ENCODE results near the gene MFAP1.

MFAP1 gene

DNA sequence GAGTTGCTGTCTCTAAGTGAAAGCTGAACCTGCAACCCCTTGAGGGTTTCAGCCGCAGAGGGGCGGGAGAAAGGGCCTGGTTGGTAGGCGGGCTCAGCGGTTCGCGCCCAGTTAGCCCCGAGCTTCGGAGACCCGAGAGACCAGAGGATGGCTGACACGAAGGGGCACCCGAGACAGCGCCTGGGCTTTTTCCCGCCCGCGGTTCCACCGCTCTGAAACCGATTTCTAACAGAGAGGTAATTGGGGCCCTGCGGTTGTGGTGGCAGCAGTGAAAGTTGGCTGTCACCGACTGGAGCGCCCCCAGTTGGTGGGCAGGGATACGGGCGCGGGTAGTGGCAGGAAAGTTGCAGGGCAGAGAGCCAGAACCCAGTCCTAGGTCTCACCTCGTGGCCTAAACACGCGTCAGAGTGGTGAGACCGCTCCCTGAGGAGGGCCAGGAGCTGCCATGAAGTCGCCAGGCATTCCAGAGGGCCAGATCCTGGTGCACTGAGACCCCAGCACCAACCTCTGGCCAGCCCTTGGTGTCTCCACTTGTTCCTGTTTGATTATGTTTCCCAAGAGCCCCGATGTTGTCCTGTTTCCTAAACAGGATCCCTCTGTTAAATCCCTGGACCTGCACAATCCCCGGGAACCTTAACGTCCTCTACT, 47.1 kb downstream of the MFAP1 start:
- peak in 38 of 56 donors; percentile 22 to 73 (median 57) for DNase-seq

DNA sequence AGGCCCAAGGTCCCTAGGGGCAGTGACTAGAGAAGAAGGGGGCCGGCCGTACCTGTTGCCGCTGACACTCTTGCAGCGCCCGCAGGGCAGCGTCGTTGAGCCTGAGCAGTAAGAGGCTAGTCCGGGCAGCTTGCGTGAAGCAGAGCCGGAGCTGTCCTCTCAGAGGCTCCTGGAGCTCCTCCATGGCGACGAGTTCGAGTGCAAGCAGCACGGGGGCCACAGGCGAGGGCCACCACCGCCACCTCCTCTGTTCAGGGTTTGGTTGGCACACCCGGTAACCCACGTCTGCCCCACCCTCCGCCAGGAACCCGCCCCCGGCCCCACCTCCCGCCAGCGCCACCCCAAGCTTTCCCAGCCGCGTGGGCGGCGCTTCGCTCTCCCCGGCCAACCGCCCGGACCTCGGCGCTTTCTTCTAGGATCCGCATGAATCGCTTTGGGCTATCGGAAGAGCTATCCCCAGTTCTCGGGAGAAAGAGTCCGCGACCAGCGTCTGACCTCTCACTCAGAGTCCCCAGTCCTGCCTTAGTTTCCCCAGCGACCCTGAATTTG, 47.7 kb downstream of the MFAP1 start, which contains the start of gene ELL3:
ELL3 (minus strand) TSS at position 249 of the 549 bp plus-strand sequence; CDS start at position 184, 65 bp downstream.
- DNase-seq = peak in 33 of 56 donors; percentile 4 to 68 (median 53)

DNA sequence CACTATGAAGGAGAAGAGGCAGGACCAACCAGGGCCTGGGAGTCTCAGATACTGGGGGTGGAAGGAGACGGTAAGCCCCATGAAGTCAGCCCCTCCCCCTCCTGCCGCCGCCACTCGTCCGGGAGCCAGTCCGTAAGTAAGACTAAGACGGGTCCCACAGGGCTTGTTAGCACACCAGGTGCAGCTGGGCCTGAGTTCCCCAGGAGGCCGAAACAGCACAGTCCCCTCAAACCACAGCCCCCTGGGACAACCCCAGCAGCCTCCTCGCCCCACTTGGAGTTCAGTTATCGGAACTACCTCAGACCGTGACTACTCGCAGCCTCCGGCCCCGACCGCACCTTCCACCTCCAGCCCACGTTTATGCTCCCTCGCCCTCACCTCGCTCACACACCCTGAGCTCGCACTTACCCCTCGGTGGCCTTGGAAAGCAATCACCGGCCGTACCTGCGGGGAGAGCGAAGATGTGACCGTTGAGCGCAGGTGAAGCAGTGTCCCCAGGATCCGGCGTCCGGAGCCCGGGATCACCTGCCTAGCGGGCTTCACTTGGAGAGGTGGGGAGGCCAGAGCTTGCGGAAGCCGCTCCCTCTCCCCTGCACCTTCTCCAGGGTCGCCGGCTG, 48.3 kb downstream of the MFAP1 start:
- DNase-seq = no peak

DNA sequence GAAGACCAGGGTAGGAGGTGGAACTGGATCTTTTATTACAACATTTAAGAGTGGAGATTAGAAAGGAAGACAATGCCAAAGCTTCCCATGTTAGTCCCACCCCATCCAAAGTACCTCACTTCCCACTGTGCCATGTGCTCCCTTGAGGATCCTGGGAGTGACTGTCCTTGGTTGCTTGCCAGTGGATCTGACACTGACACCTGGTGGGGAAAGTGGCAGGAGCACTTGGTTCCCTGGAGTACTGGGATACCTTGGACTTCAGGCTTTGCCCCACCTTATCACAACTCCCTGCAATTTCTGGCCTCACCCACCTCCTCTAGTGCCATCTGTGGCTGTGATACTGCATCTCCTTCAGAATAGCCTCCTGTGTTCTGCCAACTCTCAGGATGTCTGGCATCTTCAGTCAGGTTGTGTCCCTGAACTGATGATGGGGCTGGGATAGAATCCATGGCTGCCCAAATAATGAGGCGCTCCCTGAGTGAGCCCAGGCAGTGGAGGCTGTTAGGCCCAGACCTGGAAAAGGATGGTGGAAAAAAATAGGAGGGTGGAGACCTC, 49.0 kb downstream of the MFAP1 start:
- DNase-seq = peak in 4 of 56 donors; percentile 3 to 10 (median 8)

DNA sequence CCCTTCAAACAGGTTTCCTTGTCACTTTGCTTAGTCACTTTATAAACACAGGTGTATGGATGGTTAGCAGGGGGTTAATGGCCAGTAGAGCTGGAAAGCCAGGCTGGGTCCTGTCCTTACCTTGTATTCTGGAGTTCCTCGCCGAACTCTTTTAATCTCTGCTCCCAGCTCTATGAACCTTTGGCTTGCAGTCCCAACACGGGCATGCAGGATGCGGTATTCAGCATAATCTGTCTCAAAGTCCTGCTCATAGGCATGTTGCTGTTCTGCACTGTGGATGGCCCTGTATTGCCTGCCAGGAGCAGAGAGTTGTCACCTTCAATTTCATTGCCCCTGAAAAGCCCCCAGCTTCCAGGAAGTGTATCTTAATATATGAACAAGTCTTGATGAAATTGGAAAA, 50.4 kb downstream of the MFAP1 start:
- DNase-seq = no peak

DNA sequence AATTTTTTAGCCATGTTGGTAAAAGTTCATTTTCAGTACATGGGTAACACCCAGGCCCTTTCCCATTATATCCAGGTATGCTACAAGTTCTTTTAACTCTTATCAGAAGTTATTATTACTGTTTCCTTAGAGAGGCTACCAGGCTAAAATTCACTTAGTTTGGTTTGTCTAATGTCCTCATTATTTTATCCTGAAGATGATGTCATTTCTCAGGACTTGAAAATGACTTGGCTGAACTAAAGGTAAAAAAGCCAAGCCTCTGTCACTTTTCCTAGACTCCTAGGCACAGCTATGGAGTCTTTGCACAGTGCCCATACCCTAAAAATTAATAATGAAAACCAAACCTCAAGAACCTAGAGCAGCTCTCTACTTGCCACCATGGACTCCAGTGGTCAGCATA, 51.9 kb downstream of the MFAP1 start:
- no peak for DNase-seq

DNA sequence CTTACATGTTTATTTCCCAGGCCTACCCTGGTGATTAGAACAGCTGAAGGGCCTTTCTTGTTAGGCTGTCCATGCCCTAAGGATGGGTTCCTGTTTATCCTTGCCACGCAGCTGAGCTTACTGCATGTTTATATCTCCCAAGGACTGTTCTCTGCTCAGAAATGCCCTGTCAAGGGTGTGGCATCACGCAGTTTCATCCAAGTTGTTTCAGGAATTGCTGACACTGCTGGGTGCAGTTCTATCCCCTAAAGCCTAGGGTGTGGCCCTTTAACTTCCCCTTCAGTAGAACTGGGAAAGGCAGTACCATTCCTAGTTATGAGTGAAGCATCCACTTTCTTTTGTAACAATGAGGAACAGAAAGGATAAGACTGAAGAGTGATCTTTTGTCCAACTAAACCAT, 52.7 kb downstream of the MFAP1 start:
- DNase-seq = no peak

DNA sequence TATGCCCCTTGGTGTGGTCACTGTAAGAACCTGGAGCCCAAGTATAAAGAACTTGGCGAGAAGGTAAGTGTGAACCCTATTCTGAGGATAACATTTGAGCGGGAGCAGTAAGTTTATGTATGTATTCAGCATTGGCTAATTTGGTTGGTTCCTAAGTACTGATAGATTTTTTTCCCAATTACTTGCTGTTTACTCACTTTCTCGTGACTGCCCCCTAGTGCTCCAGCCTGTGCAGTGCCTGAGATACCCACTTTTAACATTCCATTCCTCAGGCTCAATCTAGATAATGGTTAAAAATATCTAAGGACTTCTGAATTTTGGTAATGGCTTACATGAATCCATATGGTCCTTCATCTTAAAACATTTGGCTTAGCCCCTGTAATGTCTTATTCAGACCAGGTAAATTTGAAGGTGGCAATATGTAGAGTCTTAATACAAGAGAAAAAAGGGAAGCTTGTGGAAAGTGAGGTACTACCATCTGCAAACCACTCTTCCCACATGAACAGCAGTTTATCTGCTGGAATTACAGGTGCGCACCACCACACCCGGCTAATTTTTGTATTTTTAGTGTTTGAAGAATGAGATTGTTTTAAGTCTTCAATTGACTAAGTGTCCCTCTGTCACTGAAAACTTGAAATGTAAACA, 54.8 kb downstream of the MFAP1 start:
- DNase-seq = peak in 16 of 56 donors; percentile 1 to 74 (median 16)

DNA sequence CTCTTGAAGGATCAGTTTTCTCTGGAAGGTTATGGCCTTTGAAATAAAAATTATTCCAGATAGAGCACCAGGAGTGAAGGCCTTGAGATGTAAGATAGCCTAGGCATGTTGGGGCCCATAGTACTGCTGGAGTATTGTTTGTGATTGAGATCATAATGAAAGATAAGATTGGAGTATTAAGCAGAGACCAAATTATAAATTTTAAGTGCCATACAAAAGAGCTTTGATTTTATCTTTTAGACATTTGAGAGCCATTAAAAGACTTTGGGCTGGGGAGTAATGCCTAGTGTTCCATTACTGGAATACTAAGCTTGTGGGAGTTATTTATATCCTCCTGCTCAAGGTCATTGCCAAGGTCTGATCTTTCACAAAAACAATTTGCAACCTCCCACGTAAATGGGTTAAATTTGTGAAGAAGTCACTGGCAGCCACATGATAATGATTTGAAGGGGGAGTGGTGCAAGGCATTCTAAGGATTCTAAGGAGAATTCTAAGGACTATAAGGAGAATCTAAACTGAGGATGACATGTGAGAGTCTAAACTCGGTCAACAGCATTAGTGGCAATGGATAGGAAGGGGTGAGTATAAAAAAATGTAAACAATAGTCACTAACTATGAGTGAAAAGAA, 60.6 kb downstream of the MFAP1 start:
- no peak for DNase-seq

DNA sequence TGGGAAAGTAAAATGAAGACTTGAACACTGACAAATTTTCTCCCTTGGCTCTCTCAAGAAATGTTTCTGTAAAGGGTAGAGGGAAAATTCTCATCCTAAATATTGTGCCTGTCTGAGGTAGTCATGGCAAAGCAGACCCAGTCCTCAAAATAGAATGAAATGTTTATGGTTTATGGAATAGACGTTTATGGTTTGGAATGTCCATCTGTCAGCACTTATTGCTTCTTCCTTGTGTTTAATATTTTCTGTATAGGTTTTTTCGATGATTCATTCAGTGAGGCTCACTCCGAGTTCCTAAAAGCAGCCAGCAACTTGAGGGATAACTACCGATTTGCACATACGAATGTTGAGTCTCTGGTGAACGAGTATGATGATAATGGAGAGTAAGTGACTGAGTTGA, 61.7 kb downstream of the MFAP1 start:
- DNase-seq = no peak

All from amygdala (tissue), 56 donors.